NCI-H1092 (cell line): ENCODE measurements around the gene ZNF382.

Experiments
- DNase-seq: peaks from one replicate; lab custom pipeline; 2025; lab: John Stamatoyannopoulos, UW

ZNF382 gene

GRCh38 chr19:36679455-36679854 lies 74.3 kb downstream of the ZNF382 start:
- no peak for DNase-seq
